Fibroblast of the aortic adventitia (primary cell): ENCODE measurements around the gene SYTL2. TPM values are rescaled to one million over a fixed set of nuclear protein-coding genes. Genes with fewer than 3 reads are reported as not detected.

ENCODE experiments used
- DNase-seq: peaks from one replicate; pipeline ENCODE4 v3.0.0-alpha.2; 2010; ENCODE audit warnings: low read depth
- H3K4me3 ChIP-seq: 2 replicates; pipeline ENCODE4 v1.5.1; 2011; ENCODE audit warnings: low read depth, mild to moderate bottlenecking, control low read depth, low read length, moderate library complexity
- CTCF ChIP-seq: IDR thresholded peaks from 2 replicates; pipeline ENCODE4 v1.5.1; 2011; ENCODE audit warnings: mild to moderate bottlenecking, low read length, control low read depth, inconsistent platforms; ENCODE audit not compliant: insufficient read depth
- total RNA-seq: library from RNA; depleted of rRNA; stranded (reverse); fragments of >200 nt; gene quantifications from 2 replicates; pipeline ENCODE4 v1.2.3, GENCODE V29; 2012; ENCODE audit warnings: low replicate concordance

Gene SYTL2
- total RNA-seq, 1 donor = 5.2 TPM

- no peak for DNase-seq
- H3K4me3 ChIP-seq = no peak overlapping the region
- no peak for TF ChIP-seq CTCF
Observed at GRCh38 chr11:85698195-85698594, 112.7 kb downstream of the SYTL2 start.

DNA sequence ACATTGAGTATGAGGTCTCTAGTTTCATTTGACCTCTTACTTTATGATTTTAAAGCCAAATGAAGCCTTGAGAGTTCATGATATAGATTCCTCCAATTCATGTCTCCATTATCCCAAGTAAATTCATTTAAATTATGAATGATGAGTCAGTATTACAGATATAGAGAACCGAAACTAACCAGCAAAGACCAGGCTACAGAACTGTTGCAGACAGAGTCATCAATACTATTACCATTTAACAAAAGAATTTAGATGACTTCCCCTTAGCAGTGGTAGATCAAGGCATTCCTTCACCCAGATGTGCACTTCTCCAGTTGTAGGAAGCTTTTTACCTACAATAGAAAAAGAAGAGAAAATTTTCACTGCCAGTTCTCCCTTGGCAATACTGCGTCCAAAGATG lies 113.2 kb downstream of the SYTL2 start:
- H3K4me3 ChIP-seq = no peak overlapping the region
- no peak for DNase-seq
- TF ChIP-seq CTCF = no peak

DNA sequence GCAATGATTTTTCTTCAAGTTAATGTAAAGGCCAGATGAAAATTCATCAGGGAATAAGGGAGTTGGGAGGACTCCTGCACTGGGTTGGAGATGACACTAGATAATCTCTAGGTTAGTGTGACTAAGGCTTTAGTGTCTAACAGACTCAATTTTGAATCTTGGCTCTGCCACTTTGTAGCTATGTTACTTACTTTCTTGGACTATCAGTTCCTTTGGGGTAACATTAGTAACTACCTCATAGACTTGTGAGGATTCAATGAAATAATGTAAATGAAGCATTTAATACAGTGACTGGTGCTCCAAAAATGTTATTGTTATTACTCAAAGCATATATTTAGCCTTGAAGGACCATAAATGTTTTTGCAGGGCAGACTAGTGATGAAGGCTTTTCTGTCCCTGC lies 115.4 kb downstream of the SYTL2 start:
- no peak for TF ChIP-seq CTCF
- H3K4me3 ChIP-seq = no peak overlapping the region
- no peak for DNase-seq

GRCh38 chr11:85694385-85694980 lies 116.5 kb downstream of the SYTL2 start:
- TF ChIP-seq CTCF = peak; percentile 60
- no peak overlapping the region for H3K4me3 ChIP-seq
- DNase-seq = peak; percentile 70

DNA sequence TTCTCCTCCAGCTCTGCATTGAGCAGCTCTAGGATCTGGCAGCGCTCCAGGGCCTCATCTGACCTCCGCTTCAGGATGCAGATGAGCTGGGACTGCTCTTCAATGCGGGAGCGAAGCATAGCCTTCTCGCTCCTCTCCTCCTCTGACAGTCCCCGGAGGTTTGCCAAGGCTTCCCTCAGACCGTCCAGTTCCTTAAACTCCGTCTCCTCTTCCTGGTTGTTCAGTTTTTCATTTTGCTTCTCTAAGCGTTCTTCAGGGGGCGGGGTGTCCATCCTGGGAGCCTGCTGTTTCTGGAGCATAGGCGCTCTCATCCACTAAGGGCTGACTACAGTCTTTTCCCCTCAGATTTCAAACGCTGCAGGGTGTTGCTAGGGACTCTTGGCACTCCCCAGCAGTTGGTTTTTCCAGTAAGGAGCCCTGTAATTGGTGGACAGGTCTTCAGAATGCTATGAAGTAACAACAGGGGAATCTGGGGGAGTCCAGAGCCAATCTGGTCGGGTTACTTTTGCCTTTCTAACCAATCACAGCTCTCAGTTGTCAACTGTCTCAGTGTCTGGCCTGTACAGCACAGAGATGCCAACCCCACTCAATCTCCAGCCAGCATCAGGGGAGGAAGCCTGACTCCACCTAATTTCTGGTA lies 125.0 kb downstream of the SYTL2 start, which contains the start of gene CCDC89:
TSS of gene CCDC89 (minus strand) at position 376 of the 640 bp plus-strand sequence. CDS start at position 311, 65 bp downstream.
- peak within 1 kb of the TSS; percentile 78 for H3K4me3 ChIP-seq
- DNase-seq = peak; percentile 99
- no peak for TF ChIP-seq CTCF

DNA sequence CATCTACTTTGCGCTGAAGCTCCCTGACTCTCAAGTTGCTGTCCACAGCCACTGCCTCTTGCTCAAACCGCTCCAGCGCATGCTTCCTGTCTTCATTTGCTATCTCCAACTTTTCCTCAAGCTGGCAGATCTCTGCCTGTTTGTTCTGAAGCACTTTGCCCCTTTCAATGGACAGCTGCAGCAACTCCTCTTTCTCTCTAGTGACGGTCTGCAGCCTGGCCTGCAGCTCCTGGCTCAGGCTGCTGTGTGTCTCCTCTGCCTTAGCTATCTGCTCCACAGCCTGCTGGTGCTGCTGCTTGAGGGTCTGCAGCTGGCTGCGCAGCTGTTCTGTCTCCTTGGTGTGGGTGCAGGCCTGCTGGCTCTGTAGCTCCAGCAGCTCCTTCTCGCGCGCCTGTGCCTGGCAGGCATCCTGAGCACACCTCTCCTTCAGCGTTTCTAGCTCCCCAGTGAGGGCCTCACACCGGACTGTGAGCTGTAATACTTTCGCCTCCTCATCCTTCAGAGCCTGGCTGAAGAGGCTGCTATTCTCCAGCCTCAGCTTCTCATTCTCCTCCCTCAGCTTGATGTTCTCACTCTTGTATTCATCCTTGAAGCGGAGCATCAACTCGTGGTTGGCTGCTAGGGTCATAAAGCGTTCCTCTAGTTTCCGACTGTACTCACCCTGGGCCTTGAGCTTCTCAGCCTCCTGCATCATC lies 125.7 kb downstream of the SYTL2 start:
- DNase-seq = peak; percentile 33
- TF ChIP-seq CTCF = no peak
- peak overlapping the region; percentile 78 for H3K4me3 ChIP-seq
